T-cell (primary cell): ENCODE data around the gene NPR1. TPM values are rescaled to one million over a fixed set of nuclear protein-coding genes. Genes with fewer than 3 reads are reported as not detected.

Source experiments
- ATAC-seq, 4 experiments: fragments of 200-7000 bp in 3 of 4; fragments of 150-1000 bp in 1 of 4; cut with Tn5 transposase; replicated peaks in 1 of 4; 1 replicate in 3 of 4; 2 replicates in 1 of 4; pipeline ENCODE4 v1.10.0; 2021; ENCODE audit warnings: moderate library complexity in 3 of 4, mild to moderate bottlenecking in 2 of 4, moderate number of reproducible peaks in 1 of 4
- CTCF ChIA-PET, 2 donors: fragments of 300-600 bp; sonication (Branson Sonifier 250); formaldehyde crosslinking; loops; one replicate each; lab custom pipeline; 2022; ENCODE audit warnings: antibody characterized with exemption in 2 of 2; lab: Charles Lee
- POLR2A ChIA-PET, 2 donors: fragments of 300-600 bp; sonication (Branson Sonifier 250); formaldehyde crosslinking; loops; one replicate each; lab custom pipeline; 2022; ENCODE audit warnings: antibody characterized with exemption in 2 of 2; lab: Charles Lee
- DNase-seq, 35 experiments: peaks; one replicate each; pipeline versions ENCODE4 v3.0.0 to v3.0.0-alpha.2; 2013 to 2023
- H3K27ac ChIP-seq: one replicate; pipeline ENCODE4 v1.5.1; 2013; ENCODE audit warnings: low read length
- H3K27me3 ChIP-seq, 2 experiments: replicated peaks in 1 of 2; 1 replicate in 1 of 2; 2 replicates in 1 of 2; pipeline versions ENCODE4 v1.6.1 to v1.7.0; 2013; ENCODE audit warnings: low read length in 1 of 2, mixed read lengths in 1 of 2; ENCODE audit not compliant: control insufficient read depth in 2 of 2, insufficient read depth in 2 of 2; ENCODE audit errors: extremely low read depth in 1 of 2
- H3K36me3 ChIP-seq, 2 donors: 1 replicate in 1 of 2; 2 replicates in 1 of 2; pipeline versions ENCODE4 v1.6.1 to v1.7.0; 2013; ENCODE audit warnings: low read length in 1 of 2; ENCODE audit not compliant: control insufficient read depth in 2 of 2, insufficient read depth in 1 of 2; ENCODE audit errors: extremely low read depth in 1 of 2
- H3K4me1 ChIP-seq, 2 experiments: 1 replicate in 1 of 2; 2 replicates in 1 of 2; pipeline versions ENCODE4 v1.6.1 to v1.7.0; 2013; ENCODE audit warnings: low read length in 2 of 2, mixed read lengths in 1 of 2; ENCODE audit not compliant: insufficient read depth in 2 of 2, control insufficient read depth in 1 of 2; ENCODE audit errors: extremely low read depth in 1 of 2
- H3K4me3 ChIP-seq, 2 donors: 1 replicate in 1 of 2; 2 replicates in 1 of 2; pipeline versions ENCODE4 v1.5.1 to v1.7.0; 2013; ENCODE audit warnings: mild to moderate bottlenecking in 2 of 2, low read length in 1 of 2, moderate library complexity in 1 of 2; ENCODE audit not compliant: control insufficient read depth in 1 of 2; ENCODE audit errors: extremely low read depth in 1 of 2
- H3K9me3 ChIP-seq: 2 replicates; pipeline ENCODE4 v1.7.0; 2013
- H3K27ac Mint-ChIP-seq, 2 donors: one replicate each; pipeline ENCODE4 v1.8.0; 2020 to 2021; ENCODE audit warnings: mild to moderate bottlenecking in 2 of 2, mixed read lengths in 2 of 2
- H3K27me3 Mint-ChIP-seq, 2 donors: one replicate each; pipeline ENCODE4 v1.8.0; 2021 to 2022; ENCODE audit warnings: mixed read lengths in 2 of 2
- H3K36me3 Mint-ChIP-seq: one replicate; pipeline ENCODE4 v1.8.0; 2021; ENCODE audit warnings: mixed read lengths
- H3K4me1 Mint-ChIP-seq, 3 donors: one replicate each; pipeline ENCODE4 v1.8.0; 2020 to 2022; ENCODE audit warnings: mixed read lengths in 3 of 3, mild to moderate bottlenecking in 1 of 3
- H3K4me3 Mint-ChIP-seq, 3 donors: one replicate each; pipeline ENCODE4 v1.8.0; 2020 to 2022; ENCODE audit warnings: mild to moderate bottlenecking in 3 of 3, mixed read lengths in 3 of 3, moderate library complexity in 3 of 3
- H3K9me3 Mint-ChIP-seq, 3 donors: one replicate each; pipeline ENCODE4 v1.8.0; 2020 to 2022; ENCODE audit warnings: mixed read lengths in 3 of 3
- whole genome bisulfite sequencing: methylation state at CpG from one replicate; pipeline ENCODE4 v1.1.5; 2013; ENCODE audit warnings: missing lambda C conversion rate; ENCODE audit not compliant: insufficient coverage; 5-methylcytosine and 5-hydroxymethylcytosine counted together
- total RNA-seq, 35 experiments: library from RNA in 6 of 35; stranded (reverse) in 6 of 35; fragments of 120-200 nt in 1 of 35; gene quantifications; one replicate each; pipeline versions ENCODE4 v1.2.1 to v1.2.4 and lab custom pipeline; 2013 to 2026

NPR1 gene
- total RNA-seq, 5 donors from 2014 or later (not counting 1 experiment from before 2014, with no cell fraction given): 0.23 to 0.44 (median 0.35) TPM; not detected in 2

DNA sequence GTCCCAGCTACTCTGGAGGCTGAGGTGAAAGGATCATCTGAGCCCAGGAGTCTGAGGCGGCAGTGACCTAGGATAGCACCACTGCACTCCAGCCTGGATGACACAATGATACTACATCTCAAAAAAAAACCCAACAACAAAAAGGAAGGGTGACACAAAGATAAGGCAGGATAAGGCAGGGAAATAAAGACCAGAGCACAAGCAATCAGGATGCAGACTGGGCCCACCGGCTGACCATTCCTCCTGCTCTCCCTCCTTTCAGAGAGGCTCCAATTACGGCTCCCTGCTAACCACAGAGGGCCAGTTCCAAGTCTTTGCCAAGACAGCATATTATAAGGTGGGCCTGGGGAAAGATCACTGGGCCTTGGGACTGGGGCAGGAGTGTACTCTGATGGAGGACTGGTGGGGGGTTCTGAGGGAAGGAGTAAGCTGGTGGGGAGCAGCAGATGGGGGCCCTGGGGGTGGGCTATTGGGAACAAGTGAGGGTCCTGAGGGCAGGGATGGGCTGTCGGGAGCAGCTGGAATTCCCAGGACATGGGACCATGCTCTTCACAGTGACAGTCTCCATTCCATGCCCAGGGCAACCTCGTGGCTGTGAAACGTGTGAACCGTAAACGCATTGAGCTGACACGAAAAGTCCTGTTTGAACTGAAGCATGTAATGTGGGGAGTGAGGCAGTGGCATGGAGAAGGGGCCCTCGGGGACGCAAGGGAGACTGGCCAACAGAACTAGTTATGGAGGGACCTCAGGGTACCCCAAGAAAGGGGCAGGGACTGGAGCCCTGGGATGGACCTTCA is 7.3 kb downstream of the NPR1 start:
- Histone ChIP-seq H3K27ac (no peak overlapping the region), H3K4me1 (peaks cover 0 to 7% of the 10 kb centered on the region in 2 experiments), H3K9me3 (no peaks in the 10 kb centered on the region), H3K36me3 (no peaks in the 10 kb centered on the region), H3K27me3 (peaks cover 1 to 49% of the 10 kb centered on the region in 2 experiments), H3K4me3 (no peak overlapping the region)
- no peak for ATAC-seq
- Mint-ChIP-seq H3K27me3 (peaks cover 17 to 22% of the 10 kb centered on the region in 2 donors), H3K4me1 (peaks cover 0 to 3% (median 3%) of the 10 kb centered on the region in 3 donors), H3K27ac (no peak overlapping the region), H3K4me3 (no peak overlapping the region), H3K36me3 (no peaks in the 10 kb centered on the region), H3K9me3 (no peaks in the 10 kb centered on the region)
- ChIA-PET POLR2A (interaction anchor here in 1 of 2 donors (0.6 kb wide), 1 partner anchor 46 kb away, joined by 3 read pairs; no protein-coding TSS in a partner anchor), CTCF (no interaction called here)
- no peak for DNase-seq
- 69% methylated on average over 8 of the region's 11 CpGs for WGBS

DNA sequence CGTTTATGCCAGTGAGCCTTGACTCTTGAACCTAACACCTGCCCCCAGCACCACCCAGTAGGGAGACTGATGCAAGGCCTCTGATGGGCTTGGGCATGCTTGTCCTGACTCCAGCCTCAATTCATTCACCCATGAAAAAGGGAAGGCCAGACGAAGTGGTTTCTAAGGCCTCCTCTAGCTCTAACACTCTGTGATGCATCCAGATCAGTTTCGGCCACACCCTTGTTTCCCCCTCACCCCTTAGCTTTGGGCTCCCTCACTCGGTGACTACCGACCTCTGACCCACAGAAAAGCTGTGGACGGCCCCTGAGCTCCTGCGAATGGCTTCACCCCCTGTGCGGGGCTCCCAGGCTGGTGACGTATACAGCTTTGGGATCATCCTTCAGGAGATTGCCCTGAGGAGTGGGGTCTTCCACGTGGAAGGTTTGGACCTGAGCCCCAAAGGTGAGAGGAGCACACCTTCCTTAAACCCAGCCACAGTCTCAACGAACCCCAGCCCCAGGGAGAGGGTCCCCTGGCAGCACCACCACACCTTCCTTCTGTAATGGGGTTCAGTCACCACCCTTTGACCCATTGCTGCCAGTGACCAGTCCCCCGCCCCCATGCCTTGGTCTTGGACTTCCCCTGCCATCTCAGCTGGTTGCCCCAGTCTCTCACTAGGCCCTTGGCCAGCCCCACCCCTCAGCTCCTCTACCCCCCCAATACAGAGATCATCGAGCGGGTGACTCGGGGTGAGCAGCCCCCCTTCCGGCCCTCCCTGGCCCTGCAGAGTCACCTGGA is 9.0 kb downstream of the NPR1 start:
- no peak overlapping the region for H3K27ac Mint-ChIP-seq
- H3K27ac ChIP-seq: no peak overlapping the region
- peaks cover 0 to 38% of the 10 kb centered on the region in 2 experiments for H3K27me3 ChIP-seq
- peaks cover 0 to 13% of the 10 kb centered on the region in 2 experiments for H3K4me1 ChIP-seq
- CTCF ChIA-PET: no interaction called here
- peaks cover 8 to 12% of the 10 kb centered on the region in 2 donors for H3K27me3 Mint-ChIP-seq
- H3K4me3 Mint-ChIP-seq: no peak overlapping the region
- POLR2A ChIA-PET: no interaction called here
- 81% methylated on average over 4 of the region's 16 CpGs for WGBS
- ATAC-seq (no peak), DNase-seq (no peak)
- no peaks in the 10 kb centered on the region for H3K9me3 Mint-ChIP-seq
- no peaks in the 10 kb centered on the region for H3K36me3 ChIP-seq
- no peak overlapping the region for H3K4me3 ChIP-seq
- peaks cover 6 to 9% (median 8%) of the 10 kb centered on the region in 3 donors for H3K4me1 Mint-ChIP-seq
- H3K36me3 Mint-ChIP-seq: no peaks in the 10 kb centered on the region
- H3K9me3 ChIP-seq: no peaks in the 10 kb centered on the region

DNA sequence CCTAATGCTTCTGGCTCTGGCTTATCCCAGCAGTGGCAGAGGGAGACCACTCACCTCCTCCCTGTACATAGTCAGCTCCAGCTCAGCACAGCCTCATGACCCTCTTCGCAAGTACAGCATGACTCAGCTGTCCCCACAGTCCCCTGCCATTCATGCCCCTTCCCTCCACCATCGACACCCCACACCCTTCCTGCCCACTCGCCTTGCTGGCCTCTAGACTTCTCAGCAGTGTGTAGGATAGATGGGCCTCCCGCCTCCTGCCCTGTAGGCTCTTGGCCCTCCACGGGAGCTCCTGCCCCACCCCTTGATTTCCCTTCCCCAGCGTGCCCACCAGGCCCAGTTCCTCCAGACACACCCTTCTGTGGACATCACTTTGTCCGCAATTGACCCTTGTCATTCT is 9.8 kb downstream of the NPR1 start:
- Mint-ChIP-seq H3K27me3 (peaks cover 8 to 12% of the 10 kb centered on the region in 2 donors), H3K27ac (no peak overlapping the region), H3K4me1 (peaks cover 6 to 9% (median 8%) of the 10 kb centered on the region in 3 donors), H3K9me3 (no peaks in the 10 kb centered on the region), H3K4me3 (no peak overlapping the region), H3K36me3 (no peaks in the 10 kb centered on the region)
- WGBS: 66% methylated on average over 6 of the region's 7 CpGs
- ATAC-seq: no peak
- CTCF ChIA-PET: no interaction called here
- no peak for DNase-seq
- Histone ChIP-seq H3K27ac (no peak overlapping the region), H3K4me1 (peaks cover 0 to 13% of the 10 kb centered on the region in 2 experiments), H3K36me3 (no peaks in the 10 kb centered on the region), H3K27me3 (peaks cover 0 to 40% of the 10 kb centered on the region in 2 experiments), H3K9me3 (no peaks in the 10 kb centered on the region), H3K4me3 (no peak overlapping the region)
- POLR2A ChIA-PET: no interaction called here

DNA sequence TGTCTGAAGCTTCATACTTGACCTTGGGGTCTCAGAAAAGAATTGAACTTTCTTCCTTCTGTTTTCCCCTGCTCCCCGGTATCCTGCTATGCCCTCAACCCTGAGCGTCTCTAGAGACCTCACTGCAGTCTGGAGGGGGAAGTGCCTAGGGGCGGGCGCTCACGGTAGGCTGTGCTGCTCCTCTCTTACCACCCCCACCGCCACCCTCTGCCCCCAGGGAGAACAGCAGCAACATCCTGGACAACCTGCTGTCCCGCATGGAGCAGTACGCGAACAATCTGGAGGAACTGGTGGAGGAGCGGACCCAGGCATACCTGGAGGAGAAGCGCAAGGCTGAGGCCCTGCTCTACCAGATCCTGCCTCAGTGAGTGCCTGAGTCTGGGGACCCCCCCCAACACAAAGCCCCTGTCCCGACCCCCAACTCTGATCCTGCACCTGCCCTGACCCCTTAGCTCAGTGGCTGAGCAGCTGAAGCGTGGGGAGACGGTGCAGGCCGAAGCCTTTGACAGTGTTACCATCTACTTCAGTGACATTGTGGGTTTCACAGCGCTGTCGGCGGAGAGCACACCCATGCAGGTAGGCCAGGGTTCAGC is 10.3 kb downstream of the NPR1 start:
- Histone ChIP-seq H3K27ac (no peak overlapping the region), H3K4me3 (no peak overlapping the region), H3K4me1 (peaks cover 0 to 13% of the 10 kb centered on the region in 2 experiments), H3K36me3 (no peaks in the 10 kb centered on the region), H3K9me3 (no peaks in the 10 kb centered on the region), H3K27me3 (peaks cover 0 to 39% of the 10 kb centered on the region in 2 experiments)
- Mint-ChIP-seq H3K9me3 (no peaks in the 10 kb centered on the region), H3K4me1 (peaks cover 6 to 9% (median 8%) of the 10 kb centered on the region in 3 donors), H3K4me3 (no peak overlapping the region), H3K36me3 (no peaks in the 10 kb centered on the region), H3K27me3 (peaks cover 3 to 12% of the 10 kb centered on the region in 2 donors), H3K27ac (no peak overlapping the region)
- POLR2A ChIA-PET: no interaction called here
- CTCF ChIA-PET: no interaction called here
- DNase-seq (no peak), ATAC-seq (no peak)
- 81% methylated on average over 15 of the region's 18 CpGs for WGBS

DNA sequence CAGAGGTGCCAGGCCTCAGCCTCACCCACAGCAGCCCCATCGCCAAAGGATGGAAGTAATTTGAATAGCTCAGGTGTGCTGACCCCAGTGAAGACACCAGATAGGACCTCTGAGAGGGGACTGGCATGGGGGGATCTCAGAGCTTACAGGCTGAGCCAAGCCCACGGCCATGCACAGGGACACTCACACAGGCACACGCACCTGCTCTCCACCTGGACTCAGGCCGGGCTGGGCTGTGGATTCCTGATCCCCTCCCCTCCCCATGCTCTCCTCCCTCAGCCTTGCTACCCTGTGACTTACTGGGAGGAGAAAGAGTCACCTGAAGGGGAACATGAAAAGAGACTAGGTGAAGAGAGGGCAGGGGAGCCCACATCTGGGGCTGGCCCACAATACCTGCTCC is 15.0 kb downstream of the NPR1 start:
- Mint-ChIP-seq H3K4me3 (no peak overlapping the region), H3K36me3 (no peaks in the 10 kb centered on the region), H3K9me3 (no peaks in the 10 kb centered on the region), H3K4me1 (peaks cover 6 to 9% (median 8%) of the 10 kb centered on the region in 3 donors), H3K27me3 (peaks cover 0 to 4% of the 10 kb centered on the region in 2 donors), H3K27ac (no peak overlapping the region)
- WGBS: no CpG with 5 or more reads among the region's 4 CpGs
- Histone ChIP-seq H3K27ac (no peak overlapping the region), H3K9me3 (no peaks in the 10 kb centered on the region), H3K36me3 (no peaks in the 10 kb centered on the region), H3K4me1 (peaks cover 0 to 18% of the 10 kb centered on the region in 2 experiments), H3K4me3 (no peak overlapping the region), H3K27me3 (peaks cover 0 to 20% of the 10 kb centered on the region in 2 experiments)
- ChIA-PET POLR2A (no interaction called here), CTCF (no interaction called here)
- ATAC-seq (no peak), DNase-seq (no peak)

DNA sequence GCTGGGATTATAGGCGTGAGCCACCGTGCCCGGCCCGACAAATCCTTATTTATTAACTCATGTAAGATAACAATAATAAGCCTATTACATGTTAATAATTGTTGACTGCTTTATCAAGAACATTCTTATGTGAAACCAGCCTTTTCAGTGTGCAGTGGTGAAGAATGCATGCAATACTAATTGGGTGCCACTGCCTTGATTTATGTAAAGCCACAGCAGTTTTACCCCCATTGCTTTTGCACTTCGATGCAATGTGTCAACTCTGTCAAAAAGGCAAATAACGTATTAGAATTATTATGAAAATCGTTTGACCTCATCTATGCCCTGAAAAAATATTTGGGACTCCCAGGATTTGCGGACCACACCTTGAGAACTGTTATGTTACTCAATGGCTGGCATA is 18.3 kb downstream of the NPR1 start:
- ChIA-PET POLR2A (no interaction called here), CTCF (no interaction called here)
- no peaks in the 10 kb centered on the region for H3K36me3 Mint-ChIP-seq
- no peaks in the 10 kb centered on the region for H3K4me1 Mint-ChIP-seq
- H3K27me3 ChIP-seq: peaks cover 0 to 17% of the 10 kb centered on the region in 2 experiments
- H3K9me3 ChIP-seq: no peaks in the 10 kb centered on the region
- no peak overlapping the region for H3K4me3 Mint-ChIP-seq
- no peaks in the 10 kb centered on the region for H3K9me3 Mint-ChIP-seq
- ATAC-seq (no peak), DNase-seq (no peak)
- no peak overlapping the region for H3K27ac Mint-ChIP-seq
- 80% methylated on average over 1 of the region's 8 CpGs for WGBS
- peaks cover 0 to 4% of the 10 kb centered on the region in 2 donors for H3K27me3 Mint-ChIP-seq
- H3K27ac ChIP-seq: no peak overlapping the region
- H3K4me3 ChIP-seq: no peak overlapping the region
- H3K4me1 ChIP-seq: peaks cover 0 to 5% of the 10 kb centered on the region in 2 experiments
- no peaks in the 10 kb centered on the region for H3K36me3 ChIP-seq
